ENCODE measurements around the gene WDR64. TPM values are rescaled to one million over a fixed set of nuclear protein-coding genes. Genes with fewer than 3 reads are reported as not detected.

The WDR64 gene
- total and polyA plus RNA-seq, 4 donors: 0.02 to 0.70 (median 0.17) TPM

DNA sequence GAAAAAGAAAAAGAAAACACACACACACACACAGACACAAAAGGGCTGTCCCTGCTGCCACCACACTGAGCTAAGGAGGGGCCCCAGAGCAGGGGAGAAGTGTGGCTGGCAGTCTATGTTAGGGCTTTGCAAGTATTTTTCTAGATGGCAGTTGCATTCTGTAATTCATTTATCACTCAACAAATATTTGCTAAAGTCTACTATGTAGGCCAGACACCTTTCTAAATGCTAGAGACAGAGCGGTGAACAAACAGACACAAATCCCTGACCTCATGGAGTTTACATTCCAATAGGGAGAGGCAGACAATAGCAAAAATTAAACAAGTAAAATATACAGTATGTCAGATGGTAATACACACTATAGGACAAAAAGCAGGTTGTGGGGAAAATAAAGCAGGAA lies 20.2 kb downstream of the WDR64 start:
- no peak overlapping the region for H3K27ac ChIP-seq (ENCODE audit: low read depth in 1 of 2, low read length in 2 of 2)
- 37% methylated on average over 1 of the region's 1 CpG for WGBS
- peaks cover 0 to 4% (median 2%) of the 10 kb centered on the region in 4 donors for H3K9me3 ChIP-seq (ENCODE audit: control insufficient read depth in 4 of 4, low read length in 3 of 4)
- no peak overlapping the region for H3K4me3 ChIP-seq (ENCODE audit: low read depth in 1 of 3, low read length in 3 of 3)
- no peak overlapping the region for H3K9ac ChIP-seq (ENCODE audit: low read depth in 1 of 2, low read length in 2 of 2)
- no peaks in the 10 kb centered on the region for H3K4me1 ChIP-seq (ENCODE audit: control insufficient read depth in 4 of 4, insufficient read depth in 4 of 4, low read length in 3 of 4)
- no peaks in the 10 kb centered on the region for H3K27me3 ChIP-seq (ENCODE audit: control insufficient read depth in 4 of 4, insufficient read depth in 4 of 4, low read length in 3 of 4)
- DNase-seq (ENCODE audit: low spot score): no peak
- no peak for TF ChIP-seq ATF3 (IDR thresholded peaks at IDR 0.05)
- TF ChIP-seq SP1 (IDR thresholded peaks at IDR 0.05): peak; percentile 17
- no peak for TF ChIP-seq RAD21 (IDR thresholded peaks at IDR 0.05)
- TF ChIP-seq CTCF (IDR thresholded peaks at IDR 0.05; ENCODE audit: low read depth, low read length, missing input control): no peak
- H3K36me3 ChIP-seq (ENCODE audit: control insufficient read depth in 4 of 4, insufficient read depth in 3 of 4, low read depth in 1 of 4, low read length in 3 of 4): no peaks in the 10 kb centered on the region

- Histone ChIP-seq H3K36me3 (ENCODE audit: control insufficient read depth in 4 of 4, insufficient read depth in 3 of 4, low read depth in 1 of 4, low read length in 3 of 4) (no peaks in the 10 kb centered on the region), H3K27me3 (ENCODE audit: control insufficient read depth in 4 of 4, insufficient read depth in 4 of 4, low read length in 3 of 4) (no peaks in the 10 kb centered on the region), H3K4me3 (ENCODE audit: low read depth in 1 of 3, low read length in 3 of 3) (no peak overlapping the region), H3K4me1 (ENCODE audit: control insufficient read depth in 4 of 4, insufficient read depth in 4 of 4, low read length in 3 of 4) (no peaks in the 10 kb centered on the region), H3K9me3 (ENCODE audit: control insufficient read depth in 4 of 4, low read length in 3 of 4) (peaks cover 0 to 4% (median 2%) of the 10 kb centered on the region in 4 donors), H3K9ac (ENCODE audit: low read depth in 1 of 2, low read length in 2 of 2) (no peak overlapping the region), H3K27ac (ENCODE audit: low read depth in 1 of 2, low read length in 2 of 2) (no peak overlapping the region)
- no peak for DNase-seq (ENCODE audit: low spot score)
- TF ChIP-seq, protein P1, sequence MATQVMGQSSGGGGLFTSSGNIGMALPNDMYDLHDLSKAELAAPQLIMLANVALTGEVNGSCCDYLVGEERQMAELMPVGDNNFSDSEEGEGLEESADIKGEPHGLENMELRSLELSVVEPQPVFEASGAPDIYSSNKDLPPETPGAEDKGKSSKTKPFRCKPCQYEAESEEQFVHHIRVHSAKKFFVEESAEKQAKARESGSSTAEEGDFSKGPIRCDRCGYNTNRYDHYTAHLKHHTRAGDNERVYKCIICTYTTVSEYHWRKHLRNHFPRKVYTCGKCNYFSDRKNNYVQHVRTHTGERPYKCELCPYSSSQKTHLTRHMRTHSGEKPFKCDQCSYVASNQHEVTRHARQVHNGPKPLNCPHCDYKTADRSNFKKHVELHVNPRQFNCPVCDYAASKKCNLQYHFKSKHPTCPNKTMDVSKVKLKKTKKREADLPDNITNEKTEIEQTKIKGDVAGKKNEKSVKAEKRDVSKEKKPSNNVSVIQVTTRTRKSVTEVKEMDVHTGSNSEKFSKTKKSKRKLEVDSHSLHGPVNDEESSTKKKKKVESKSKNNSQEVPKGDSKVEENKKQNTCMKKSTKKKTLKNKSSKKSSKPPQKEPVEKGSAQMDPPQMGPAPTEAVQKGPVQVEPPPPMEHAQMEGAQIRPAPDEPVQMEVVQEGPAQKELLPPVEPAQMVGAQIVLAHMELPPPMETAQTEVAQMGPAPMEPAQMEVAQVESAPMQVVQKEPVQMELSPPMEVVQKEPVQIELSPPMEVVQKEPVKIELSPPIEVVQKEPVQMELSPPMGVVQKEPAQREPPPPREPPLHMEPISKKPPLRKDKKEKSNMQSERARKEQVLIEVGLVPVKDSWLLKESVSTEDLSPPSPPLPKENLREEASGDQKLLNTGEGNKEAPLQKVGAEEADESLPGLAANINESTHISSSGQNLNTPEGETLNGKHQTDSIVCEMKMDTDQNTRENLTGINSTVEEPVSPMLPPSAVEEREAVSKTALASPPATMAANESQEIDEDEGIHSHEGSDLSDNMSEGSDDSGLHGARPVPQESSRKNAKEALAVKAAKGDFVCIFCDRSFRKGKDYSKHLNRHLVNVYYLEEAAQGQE (IDR thresholded peaks at IDR 0.05): no peak
- TF ChIP-seq, protein P2, sequence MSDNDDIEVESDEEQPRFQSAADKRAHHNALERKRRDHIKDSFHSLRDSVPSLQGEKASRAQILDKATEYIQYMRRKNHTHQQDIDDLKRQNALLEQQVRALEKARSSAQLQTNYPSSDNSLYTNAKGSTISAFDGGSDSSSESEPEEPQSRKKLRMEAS (IDR thresholded peaks at IDR 0.05): no peak
- TF ChIP-seq CTCF (IDR thresholded peaks at IDR 0.05; ENCODE audit: low read depth, low read length, missing input control) (no peak), GABPA (IDR thresholded peaks at IDR 0.05 in 1 of 2, conservative IDR thresholded peaks at IDR 0.05 in 1 of 2) (no peak), ZBTB33 (IDR thresholded peaks at IDR 0.05) (no peak), ATF3 (IDR thresholded peaks at IDR 0.05) (no peak), RXRA (IDR thresholded peaks at IDR 0.05) (no peak), RAD21 (IDR thresholded peaks at IDR 0.05) (no peak), NR2F2 (IDR thresholded peaks at IDR 0.05) (no peak), TAF1 (conservative IDR thresholded peaks at IDR 0.05) (no peak), EGR1 (IDR thresholded peaks at IDR 0.05; ENCODE audit: low read depth in 2 of 2) (no peak)
- WGBS: 94% methylated on average over 1 of the region's 1 CpG
Observed at GRCh38 chr1:241674805-241675384, 22.8 kb downstream of the WDR64 start.

Measured in liver (tissue), 9 donors.